ENCODE measurements around the gene FAM3C. TPM values are rescaled to one million over a fixed set of nuclear protein-coding genes. Genes with fewer than 3 reads are reported as not detected.

The FAM3C gene
- total and polyA plus RNA-seq, 10 of the 15 experiments (the other 5 are each of a cell fraction or from before 2014, with no cell fraction given), result 11.0 to 110 (median 27.8) TPM

- no peak for TF ChIP-seq REST (IDR thresholded peaks at IDR 0.05; ENCODE audit: low read depth, low read length)
- TF ChIP-seq POU2F2 (IDR thresholded peaks at IDR 0.05; ENCODE audit: borderline replicate concordance, low read depth, low read length), result no peak
- TF ChIP-seq MEF2A (IDR thresholded peaks at IDR 0.05; ENCODE audit: insufficient read depth, low read depth, low read length), result no peak
- TF ChIP-seq MTA2 (IDR thresholded peaks at IDR 0.05; ENCODE audit: low read depth), result no peak
- no peak for TF ChIP-seq PRDM15 (CRISPR knock-in tag; IDR thresholded peaks at IDR 0.05)
These were observed 52.8 kb downstream of the FAM3C start (continued) for GRCh38 chr7:121343302-121343701.

- ChIA-PET CTCF (no interaction called here), RAD21 (ENCODE audit: unreplicated experiment) (no interaction called here), SMC1A (ENCODE audit: uncharacterized antibody, unreplicated experiment) (interaction anchor here (0.6 to 1.6 kb wide), 2 partner anchors 24 to 208 kb away, joined by 3 to 5 read pairs; no protein-coding TSS in a partner anchor), POLR2A (no interaction called here)
- BruUV-seq (replicated peaks), result no TSS peak
- Histone ChIP-seq H3K9ac (ENCODE audit: control insufficient read depth, insufficient read depth, low read length) (no peak overlapping the region), H3K4me2 (ENCODE audit: control insufficient read depth, insufficient read depth) (no peak overlapping the region), H4K20me1 (ENCODE audit: control insufficient read depth, insufficient read depth) (no peaks in the 10 kb centered on the region), H3K27me3 (replicated peaks in 1 of 2; ENCODE audit: control insufficient read depth in 2 of 2, insufficient read depth in 2 of 2, low read length in 1 of 2) (no peaks in the 10 kb centered on the region), H2AFZ (ENCODE audit: control insufficient read depth, low read depth, low read length) (no peak overlapping the region), H3K4me1 (ENCODE audit: control insufficient read depth, insufficient read depth, low read length) (no peaks in the 10 kb centered on the region), H3K36me3 (ENCODE audit: control insufficient read depth in 2 of 2, insufficient read depth in 2 of 2, low read length in 1 of 2) (peaks cover 0 to 4% of the 10 kb centered on the region in 2 experiments; a peak in 3 of 4 replicates), H3K4me3 (no peak overlapping the region), H3K9me3 (replicated peaks; ENCODE audit: control insufficient read depth, insufficient read depth, low read length) (no peaks in the 10 kb centered on the region), H3K79me2 (ENCODE audit: control insufficient read depth, insufficient read depth, low read length) (no peaks in the 10 kb centered on the region), H3K27ac (ENCODE audit: control insufficient read depth, insufficient read depth) (no peak overlapping the region)
- WGBS (ENCODE audit: insufficient coverage, insufficient replicate concordance, low lambda C conversion rate, missing lambda C conversion rate), result 92% methylated on average over 4 of the region's 4 CpGs
- in situ Hi-C loops (cut with MboI), result no loop called here
- intact Hi-C loops (cut with micrococcal nuclease; ENCODE audit: unreplicated experiment), result no loop called here
- DNase-seq (ENCODE audit: low read depth, low spot score) (no peak), ATAC-seq (no peak), FAIRE-seq (no peak)
- no peak for TF ChIP-seq NKRF (conservative IDR thresholded peaks at IDR 0.05)
- no peak for TF ChIP-seq PAX5 (IDR thresholded peaks at IDR 0.05; ENCODE audit: borderline replicate concordance, low read depth, low read length)
- no peak for TF ChIP-seq SKIL (IDR thresholded peaks at IDR 0.05; ENCODE audit: low read depth, poor library complexity, severe bottlenecking)
These were observed 53.5 kb downstream of the FAM3C start for GRCh38 chr7:121342631-121343030.

All from GM12878 (cell line).